Esophagus muscularis mucosa (tissue), 4 donors: ENCODE measurements around the gene NSMF. TPM values are rescaled to one million over a fixed set of nuclear protein-coding genes. Genes with fewer than 3 reads are reported as not detected.

Source experiments
- DNase-seq: peaks from one replicate; pipeline ENCODE4 v3.0.0-alpha.2; 2017; ENCODE audit errors: extremely low spot score
- H3K27ac ChIP-seq, 4 donors: fragments of 200-600 bp; sonication (generic); replicated peaks in 1 of 4; 1 replicate in 3 of 4; 2 replicates in 1 of 4; pipeline ENCODE4 v1.5.1; 2016 to 2019; ENCODE audit warnings: mild to moderate bottlenecking in 1 of 4
- H3K27me3 ChIP-seq, 4 donors: fragments of 200-600 bp; sonication (generic); one replicate each; pipeline versions ENCODE4 v1.5.1 to v1.6.0; 2016 to 2019
- H3K36me3 ChIP-seq, 4 donors: fragments of 200-600 bp; sonication (generic); one replicate each; pipeline ENCODE4 v1.5.1; 2016 to 2019
- H3K4me1 ChIP-seq, 4 donors: fragments of 200-600 bp; sonication (generic); one replicate each; pipeline ENCODE4 v1.5.1; 2016 to 2019
- H3K4me3 ChIP-seq, 4 donors: fragments of 200-600 bp; sonication (generic); 1 replicate in 2 of 4; 2 replicates in 2 of 4; pipeline ENCODE4 v1.5.1; 2016 to 2019; ENCODE audit warnings: mild to moderate bottlenecking in 4 of 4, moderate library complexity in 1 of 4
- H3K9me3 ChIP-seq, 4 donors: fragments of 200-600 bp; sonication (generic); 1 replicate in 3 of 4; 2 replicates in 1 of 4; pipeline ENCODE4 v1.5.1; 2016 to 2019
- CTCF ChIP-seq, 3 experiments: fragments of 200-600 bp in 2 of 3; fragments of 450-650 bp in 1 of 3; sonication (generic) in 2 of 3; IDR thresholded peaks; one replicate each; pipeline ENCODE4 v1.5.1; 2017 to 2019; ENCODE audit warnings: antibody characterized with exemption in 3 of 3, mild to moderate bottlenecking in 2 of 3, moderate library complexity in 1 of 3
- EP300 ChIP-seq: sonication (generic); formaldehyde crosslinking; IDR thresholded peaks from one replicate; pipeline ENCODE4 v1.6.1; 2017; ENCODE audit warnings: antibody characterized with exemption
- POLR2A ChIP-seq: fragments of 450-650 bp; IDR thresholded peaks from one replicate; pipeline ENCODE4 v1.6.1; 2017; ENCODE audit warnings: antibody characterized with exemption, moderate library complexity, mild to moderate bottlenecking, low read depth
- POLR2AphosphoS5 ChIP-seq, 2 donors: sonication (generic); formaldehyde crosslinking; IDR thresholded peaks; one replicate each; pipeline ENCODE4 v1.6.1; 2017; ENCODE audit warnings: antibody characterized with exemption in 2 of 2
- WGBS: methylation state at CpG from one replicate; pipeline ENCODE4 v1.1.5; 2018; 5-methylcytosine and 5-hydroxymethylcytosine counted together
- intact Hi-C: fragments of 100-400 bp; cut with DNase I; formaldehyde crosslinking; loops from one replicate; pipeline ENCODE4 v1.15.1; 2023
- total RNA-seq, 4 donors: library from RNA; depleted of rRNA; stranded (reverse); fragments of >200 nt; gene quantifications; one replicate each; pipeline versions ENCODE4 v1.1.0 to v1.2.1, GENCODE V29; 2016

The NSMF gene
- total RNA-seq, 4 donors from 2014 or later: 41.9 to 71.0 (median 58.9) TPM

GRCh38 chr9:137409515-137409914, 49.6 kb downstream of the NSMF start:
- no peak overlapping the region for H3K27ac ChIP-seq
- H3K4me3 ChIP-seq: no peak overlapping the region
- no peak for DNase-seq
- H3K27me3 ChIP-seq: peaks cover 0 to 9% (median 0%) of the 10 kb centered on the region in 4 donors
- H3K36me3 ChIP-seq: peaks cover 0 to 5% (median 0%) of the 10 kb centered on the region in 4 donors
- H3K4me1 ChIP-seq: peaks cover 35 to 45% (median 43%) of the 10 kb centered on the region in 4 donors
- TF ChIP-seq CTCF (IDR thresholded peaks at IDR 0.05) (no peak), EP300 (no peak), POLR2A (no peak), POLR2AphosphoS5 (IDR thresholded peaks at IDR 0.05) (no peak)
- intact Hi-C loops: loop anchor here (5.0 kb wide), 1 partner anchor 112 kb away; no protein-coding TSS in a partner anchor
- no peaks in the 10 kb centered on the region for H3K9me3 ChIP-seq
- WGBS: 90% methylated on average over 10 of the region's 11 CpGs

GRCh38 chr9:137408651-137409405, 50.3 kb downstream of the NSMF start:
- H3K4me1 ChIP-seq: peaks cover 35 to 45% (median 41%) of the 10 kb centered on the region in 4 donors
- WGBS: 97% methylated on average over 20 of the region's 24 CpGs
- H3K27ac ChIP-seq: no peak overlapping the region
- intact Hi-C loops: loop anchor here (5.0 kb wide), 1 partner anchor 112 kb away; no protein-coding TSS in a partner anchor
- TF ChIP-seq EP300 (no peak), POLR2A (no peak), POLR2AphosphoS5 (IDR thresholded peaks at IDR 0.05) (no peak)
- peaks cover 0 to 5% (median under 1%) of the 10 kb centered on the region in 4 donors for H3K36me3 ChIP-seq
- no peak overlapping the region for H3K4me3 ChIP-seq
- H3K27me3 ChIP-seq: peaks cover 0 to 9% (median 0%) of the 10 kb centered on the region in 4 donors
- DNase-seq: no peak
- H3K9me3 ChIP-seq: no peaks in the 10 kb centered on the region

GRCh38 chr9:137407590-137408300, 51.4 kb downstream of the NSMF start:
- intact Hi-C loops: loop anchor here (5.0 kb wide), 1 partner anchor 110 kb away; no protein-coding TSS in a partner anchor
- TF ChIP-seq POLR2A: no peak
- no peak for TF ChIP-seq EP300
- no peak for TF ChIP-seq POLR2AphosphoS5 (IDR thresholded peaks at IDR 0.05)
- TF ChIP-seq CTCF (IDR thresholded peaks at IDR 0.05): no peak
- Histone ChIP-seq H3K27ac (peak overlapping the region in 3 of 4 donors; percentile 13 to 63 (median 53)), H3K36me3 (peaks cover 0 to 5% (median 2%) of the 10 kb centered on the region in 4 donors), H3K27me3 (peaks cover 0 to 9% (median 0%) of the 10 kb centered on the region in 4 donors), H3K4me1 (peaks cover 35 to 43% (median 41%) of the 10 kb centered on the region in 4 donors), H3K9me3 (no peaks in the 10 kb centered on the region), H3K4me3 (peak overlapping the region; percentile 44 to 60 (median 48))
- WGBS: 60% methylated on average over 20 of the region's 31 CpGs
- no peak for DNase-seq

- 17% methylated on average over 1 of the region's 63 CpGs for WGBS
- Histone ChIP-seq H3K36me3 (peaks cover 0 to 5% (median 2%) of the 10 kb centered on the region in 4 donors), H3K27ac (peak overlapping the region; percentile 13 to 63 (median 50)), H3K9me3 (no peaks in the 10 kb centered on the region), H3K4me3 (peak overlapping the region; percentile 44 to 60 (median 48)), H3K27me3 (peaks cover 0 to 9% (median 0%) of the 10 kb centered on the region in 4 donors), H3K4me1 (peaks cover 29 to 36% (median 35%) of the 10 kb centered on the region in 4 donors)
- no peak for DNase-seq
- TF ChIP-seq POLR2AphosphoS5 (IDR thresholded peaks at IDR 0.05) (no peak), CTCF (IDR thresholded peaks at IDR 0.05) (peak; percentile 68 to 80 (median 69))
- intact Hi-C loops: loop anchor here (5.0 kb wide), 1 partner anchor 110 kb away; no protein-coding TSS in a partner anchor
Measured at GRCh38 chr9:137406876-137407589, 52.1 kb downstream of the NSMF start.
